ENCODE data around the gene ALX4.

ALX4 gene

GRCh38 chr11:44335919-44336318 lies 26.0 kb upstream of the ALX4 start:
- TF ChIP-seq CTCF (IDR thresholded peaks at IDR 0.05; ENCODE audit: insufficient read depth, missing control alignments): no peak
- no peak for FAIRE-seq
- DNase-seq (ENCODE audit: insufficient read length, low spot score): no peak

GRCh38 chr11:44335052-44335760 lies 25.3 kb upstream of the ALX4 start:
- DNase-seq (ENCODE audit: insufficient read length, low spot score) (no peak), FAIRE-seq (no peak)
- no peak for TF ChIP-seq CTCF (IDR thresholded peaks at IDR 0.05; ENCODE audit: insufficient read depth, missing control alignments)

DNA sequence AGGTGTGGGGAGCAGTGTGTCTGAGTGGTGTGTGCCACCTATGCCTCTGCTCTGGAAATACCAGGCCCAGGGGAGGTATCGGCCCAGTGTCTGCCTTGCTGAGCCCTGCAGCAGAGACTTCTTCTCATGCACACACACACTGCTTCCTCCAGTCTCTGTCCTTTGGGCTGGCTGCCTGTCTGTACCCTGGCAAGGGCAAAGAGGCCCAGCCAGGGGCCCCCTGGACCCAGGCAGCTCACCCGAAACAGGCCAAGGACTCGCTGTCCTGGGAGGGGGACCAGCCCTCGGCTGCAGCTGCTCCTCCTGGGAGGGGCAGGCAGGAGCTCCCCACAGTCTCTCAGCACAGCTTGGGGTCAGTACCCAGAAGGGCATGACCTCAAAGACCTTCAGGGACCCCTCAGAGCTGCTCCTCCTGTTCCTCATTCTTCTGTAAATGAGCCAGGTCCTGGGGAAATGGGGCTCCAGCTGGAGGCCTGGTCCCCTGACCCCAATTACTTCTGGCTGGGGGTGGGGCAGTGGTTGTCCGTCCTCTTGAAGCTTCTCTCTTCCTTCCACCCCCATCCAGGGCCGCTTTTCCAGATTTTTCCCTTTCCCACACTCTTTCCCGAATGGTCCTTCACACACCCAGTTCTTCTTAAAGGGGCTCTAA lies 24.5 kb upstream of the ALX4 start:
- DNase-seq (ENCODE audit: insufficient read length, low spot score) (no peak), FAIRE-seq (no peak)
- no peak for TF ChIP-seq CTCF (IDR thresholded peaks at IDR 0.05; ENCODE audit: insufficient read depth, missing control alignments)

- TF ChIP-seq CTCF (IDR thresholded peaks at IDR 0.05; ENCODE audit: insufficient read depth, missing control alignments): no peak
- FAIRE-seq (no peak), DNase-seq (ENCODE audit: insufficient read length, low spot score) (no peak)
Observed at GRCh38 chr11:44333271-44334218, 23.6 kb upstream of the ALX4 start.

- FAIRE-seq (no peak), DNase-seq (ENCODE audit: insufficient read length, low spot score) (no peak)
- no peak for TF ChIP-seq CTCF (IDR thresholded peaks at IDR 0.05; ENCODE audit: insufficient read depth, missing control alignments)
Observed at GRCh38 chr11:44332665-44333064, 22.7 kb upstream of the ALX4 start.

- FAIRE-seq (no peak), DNase-seq (ENCODE audit: insufficient read length, low spot score) (no peak)
- no peak for TF ChIP-seq CTCF (IDR thresholded peaks at IDR 0.05; ENCODE audit: insufficient read depth, missing control alignments)
Observed at GRCh38 chr11:44329472-44330230, 19.7 kb upstream of the ALX4 start.

Measured in D721Med (cell line).